ENCODE results near the gene ANXA6. TPM values are rescaled to one million over a fixed set of nuclear protein-coding genes. Genes with fewer than 3 reads are reported as not detected.

ANXA6 gene
- total and polyA plus RNA-seq, 9 of the 15 experiments (the other 6 are each of a cell fraction or from before 2014, with no cell fraction given) = 0.70 to 13.2 (median 8.3) TPM

- TF ChIP-seq, protein P1, sequence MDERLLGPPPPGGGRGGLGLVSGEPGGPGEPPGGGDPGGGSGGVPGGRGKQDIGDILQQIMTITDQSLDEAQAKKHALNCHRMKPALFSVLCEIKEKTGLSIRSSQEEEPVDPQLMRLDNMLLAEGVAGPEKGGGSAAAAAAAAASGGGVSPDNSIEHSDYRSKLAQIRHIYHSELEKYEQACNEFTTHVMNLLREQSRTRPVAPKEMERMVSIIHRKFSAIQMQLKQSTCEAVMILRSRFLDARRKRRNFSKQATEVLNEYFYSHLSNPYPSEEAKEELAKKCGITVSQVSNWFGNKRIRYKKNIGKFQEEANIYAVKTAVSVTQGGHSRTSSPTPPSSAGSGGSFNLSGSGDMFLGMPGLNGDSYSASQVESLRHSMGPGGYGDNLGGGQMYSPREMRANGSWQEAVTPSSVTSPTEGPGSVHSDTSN (CRISPR knock-in tag; IDR thresholded peaks at IDR 0.05; ENCODE audit: low read depth) = peak; percentile 83
- TF ChIP-seq, protein P1 (tag; conservative IDR thresholded peaks at IDR 0.05; ENCODE audit: low read depth) = peak; percentile 46
- TF ChIP-seq DACH1 (IDR thresholded peaks at IDR 0.05; ENCODE audit: partially characterized antibody) (no peak), ZBTB7A (IDR thresholded peaks at IDR 0.05; ENCODE audit: borderline replicate concordance, control insufficient read depth, low read depth, low read length) (peak; percentile 86; the same call in 1 of the 2 replicates), HMGN3 (IDR thresholded peaks at IDR 0.05; ENCODE audit: borderline replicate concordance, extremely low read depth, insufficient read length, low read depth, low read length) (peak; percentile 86), SPI1 (IDR thresholded peaks at IDR 0.05; ENCODE audit: borderline replicate concordance, low read depth, low read length) (peak; percentile 72; the same call in 1 of the 2 replicates), E4F1 (CRISPR knock-in tag; IDR thresholded peaks at IDR 0.05; ENCODE audit: borderline replicate concordance) (no peak), RBM34 (IDR thresholded peaks at IDR 0.05; ENCODE audit: borderline replicate concordance, insufficient read depth, low read length) (0 out of 2 replicates have a peak, but pooled peaks have one; percentile 61), ZNF143 (CRISPR knock-in tag; IDR thresholded peaks at IDR 0.05) (0 out of 2 replicates have a peak, but pooled peaks have one; percentile 42), PHF20 (IDR thresholded peaks at IDR 0.05; ENCODE audit: partially characterized antibody) (peak; percentile 66), TAF7 (tag; IDR thresholded peaks at IDR 0.05) (peak; percentile 25; the same call in 1 of the 2 replicates)
- TF ChIP-seq, protein P2, sequence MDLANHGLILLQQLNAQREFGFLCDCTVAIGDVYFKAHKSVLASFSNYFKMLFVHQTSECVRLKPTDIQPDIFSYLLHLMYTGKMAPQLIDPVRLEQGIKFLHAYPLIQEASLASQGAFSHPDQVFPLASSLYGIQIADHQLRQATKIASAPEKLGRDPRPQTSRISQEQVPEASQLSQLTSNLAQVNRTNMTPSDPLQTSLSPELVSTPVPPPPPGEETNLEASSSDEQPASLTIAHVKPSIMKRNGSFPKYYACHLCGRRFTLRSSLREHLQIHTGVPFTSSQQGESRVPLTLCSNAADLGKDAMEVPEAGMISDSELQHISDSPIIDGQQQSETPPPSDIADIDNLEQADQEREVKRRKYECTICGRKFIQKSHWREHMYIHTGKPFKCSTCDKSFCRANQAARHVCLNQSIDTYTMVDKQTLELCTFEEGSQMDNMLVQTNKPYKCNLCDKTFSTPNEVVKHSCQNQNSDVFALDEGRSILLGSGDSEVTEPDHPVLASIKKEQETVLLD (IDR thresholded peaks at IDR 0.05) = 0 out of 2 replicates have a peak, but pooled peaks have one; percentile 30
- TF ChIP-seq, protein P3, sequence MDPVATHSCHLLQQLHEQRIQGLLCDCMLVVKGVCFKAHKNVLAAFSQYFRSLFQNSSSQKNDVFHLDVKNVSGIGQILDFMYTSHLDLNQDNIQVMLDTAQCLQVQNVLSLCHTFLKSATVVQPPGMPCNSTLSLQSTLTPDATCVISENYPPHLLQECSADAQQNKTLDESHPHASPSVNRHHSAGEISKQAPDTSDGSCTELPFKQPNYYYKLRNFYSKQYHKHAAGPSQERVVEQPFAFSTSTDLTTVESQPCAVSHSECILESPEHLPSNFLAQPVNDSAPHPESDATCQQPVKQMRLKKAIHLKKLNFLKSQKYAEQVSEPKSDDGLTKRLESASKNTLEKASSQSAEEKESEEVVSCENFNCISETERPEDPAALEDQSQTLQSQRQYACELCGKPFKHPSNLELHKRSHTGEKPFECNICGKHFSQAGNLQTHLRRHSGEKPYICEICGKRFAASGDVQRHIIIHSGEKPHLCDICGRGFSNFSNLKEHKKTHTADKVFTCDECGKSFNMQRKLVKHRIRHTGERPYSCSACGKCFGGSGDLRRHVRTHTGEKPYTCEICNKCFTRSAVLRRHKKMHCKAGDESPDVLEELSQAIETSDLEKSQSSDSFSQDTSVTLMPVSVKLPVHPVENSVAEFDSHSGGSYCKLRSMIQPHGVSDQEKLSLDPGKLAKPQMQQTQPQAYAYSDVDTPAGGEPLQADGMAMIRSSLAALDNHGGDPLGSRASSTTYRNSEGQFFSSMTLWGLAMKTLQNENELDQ (CRISPR knock-in tag; IDR thresholded peaks at IDR 0.05; ENCODE audit: borderline replicate concordance) = no peak
- TF ChIP-seq, protein P4, sequence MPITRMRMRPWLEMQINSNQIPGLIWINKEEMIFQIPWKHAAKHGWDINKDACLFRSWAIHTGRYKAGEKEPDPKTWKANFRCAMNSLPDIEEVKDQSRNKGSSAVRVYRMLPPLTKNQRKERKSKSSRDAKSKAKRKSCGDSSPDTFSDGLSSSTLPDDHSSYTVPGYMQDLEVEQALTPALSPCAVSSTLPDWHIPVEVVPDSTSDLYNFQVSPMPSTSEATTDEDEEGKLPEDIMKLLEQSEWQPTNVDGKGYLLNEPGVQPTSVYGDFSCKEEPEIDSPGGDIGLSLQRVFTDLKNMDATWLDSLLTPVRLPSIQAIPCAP (CRISPR knock-in tag; IDR thresholded peaks at IDR 0.05; ENCODE audit: borderline replicate concordance) = no peak
Measured at GRCh38 chr5:151080613-151081430, 76.8 kb downstream of the ANXA6 start, which contains the start of gene TNIP1 (continued).
